ENCODE results near the gene IFFO2.

DNA sequence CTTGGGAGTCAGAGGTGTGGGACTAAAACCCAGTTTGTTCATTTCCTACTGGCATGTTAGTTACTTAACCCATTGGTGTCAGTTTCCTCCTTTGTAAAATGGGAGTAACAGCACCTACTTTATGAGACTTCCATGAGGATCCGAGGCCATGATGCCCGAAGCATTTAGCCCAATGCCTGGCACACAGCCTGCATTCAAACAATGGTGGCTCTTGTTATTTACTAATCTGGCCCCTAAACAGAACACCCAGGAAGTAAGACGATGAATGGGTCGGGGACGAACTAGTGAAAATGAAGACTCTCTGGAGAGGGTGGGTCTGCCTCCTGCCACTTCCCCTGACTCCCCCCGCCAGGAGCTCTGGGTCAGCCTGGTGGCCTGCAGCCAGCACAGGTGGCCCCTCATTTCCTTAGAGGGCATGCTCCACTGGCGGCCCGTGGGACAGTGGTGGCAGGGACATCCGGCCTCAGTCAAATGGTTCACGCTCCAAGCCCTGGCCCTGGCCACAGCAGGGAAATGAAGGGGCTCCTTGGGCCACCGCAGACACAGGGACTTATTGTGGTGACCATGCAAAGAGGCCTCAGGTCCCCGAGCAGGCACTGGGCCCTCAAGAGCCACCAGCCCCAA lies 87.6 kb downstream of the IFFO2 start:
- TF ChIP-seq EZH2phosphoT487 (IDR thresholded peaks at IDR 0.05; ENCODE audit: unreplicated experiment): no peak
- TF ChIP-seq POLR2AphosphoS5 (IDR thresholded peaks at IDR 0.05; ENCODE audit: low read depth): no peak
- TF ChIP-seq, protein P1, sequence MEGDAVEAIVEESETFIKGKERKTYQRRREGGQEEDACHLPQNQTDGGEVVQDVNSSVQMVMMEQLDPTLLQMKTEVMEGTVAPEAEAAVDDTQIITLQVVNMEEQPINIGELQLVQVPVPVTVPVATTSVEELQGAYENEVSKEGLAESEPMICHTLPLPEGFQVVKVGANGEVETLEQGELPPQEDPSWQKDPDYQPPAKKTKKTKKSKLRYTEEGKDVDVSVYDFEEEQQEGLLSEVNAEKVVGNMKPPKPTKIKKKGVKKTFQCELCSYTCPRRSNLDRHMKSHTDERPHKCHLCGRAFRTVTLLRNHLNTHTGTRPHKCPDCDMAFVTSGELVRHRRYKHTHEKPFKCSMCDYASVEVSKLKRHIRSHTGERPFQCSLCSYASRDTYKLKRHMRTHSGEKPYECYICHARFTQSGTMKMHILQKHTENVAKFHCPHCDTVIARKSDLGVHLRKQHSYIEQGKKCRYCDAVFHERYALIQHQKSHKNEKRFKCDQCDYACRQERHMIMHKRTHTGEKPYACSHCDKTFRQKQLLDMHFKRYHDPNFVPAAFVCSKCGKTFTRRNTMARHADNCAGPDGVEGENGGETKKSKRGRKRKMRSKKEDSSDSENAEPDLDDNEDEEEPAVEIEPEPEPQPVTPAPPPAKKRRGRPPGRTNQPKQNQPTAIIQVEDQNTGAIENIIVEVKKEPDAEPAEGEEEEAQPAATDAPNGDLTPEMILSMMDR (conservative IDR thresholded peaks at IDR 0.05; ENCODE audit: low read depth in 2 of 2): no peak
- TF ChIP-seq, protein P2, sequence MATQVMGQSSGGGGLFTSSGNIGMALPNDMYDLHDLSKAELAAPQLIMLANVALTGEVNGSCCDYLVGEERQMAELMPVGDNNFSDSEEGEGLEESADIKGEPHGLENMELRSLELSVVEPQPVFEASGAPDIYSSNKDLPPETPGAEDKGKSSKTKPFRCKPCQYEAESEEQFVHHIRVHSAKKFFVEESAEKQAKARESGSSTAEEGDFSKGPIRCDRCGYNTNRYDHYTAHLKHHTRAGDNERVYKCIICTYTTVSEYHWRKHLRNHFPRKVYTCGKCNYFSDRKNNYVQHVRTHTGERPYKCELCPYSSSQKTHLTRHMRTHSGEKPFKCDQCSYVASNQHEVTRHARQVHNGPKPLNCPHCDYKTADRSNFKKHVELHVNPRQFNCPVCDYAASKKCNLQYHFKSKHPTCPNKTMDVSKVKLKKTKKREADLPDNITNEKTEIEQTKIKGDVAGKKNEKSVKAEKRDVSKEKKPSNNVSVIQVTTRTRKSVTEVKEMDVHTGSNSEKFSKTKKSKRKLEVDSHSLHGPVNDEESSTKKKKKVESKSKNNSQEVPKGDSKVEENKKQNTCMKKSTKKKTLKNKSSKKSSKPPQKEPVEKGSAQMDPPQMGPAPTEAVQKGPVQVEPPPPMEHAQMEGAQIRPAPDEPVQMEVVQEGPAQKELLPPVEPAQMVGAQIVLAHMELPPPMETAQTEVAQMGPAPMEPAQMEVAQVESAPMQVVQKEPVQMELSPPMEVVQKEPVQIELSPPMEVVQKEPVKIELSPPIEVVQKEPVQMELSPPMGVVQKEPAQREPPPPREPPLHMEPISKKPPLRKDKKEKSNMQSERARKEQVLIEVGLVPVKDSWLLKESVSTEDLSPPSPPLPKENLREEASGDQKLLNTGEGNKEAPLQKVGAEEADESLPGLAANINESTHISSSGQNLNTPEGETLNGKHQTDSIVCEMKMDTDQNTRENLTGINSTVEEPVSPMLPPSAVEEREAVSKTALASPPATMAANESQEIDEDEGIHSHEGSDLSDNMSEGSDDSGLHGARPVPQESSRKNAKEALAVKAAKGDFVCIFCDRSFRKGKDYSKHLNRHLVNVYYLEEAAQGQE (IDR thresholded peaks at IDR 0.05; ENCODE audit: unreplicated experiment): no peak
- TF ChIP-seq EZH2 (IDR thresholded peaks at IDR 0.05; ENCODE audit: low read depth, unreplicated experiment): no peak
